Activated CD4-positive, alpha-beta T cell treated with anti-CD3 and anti-CD28 coated beads, Interleukin-2, Interleukin-6, amounts not matched to agents 100 ng/mL and 50 ng/mL, durations not matched to agents 16 hours and 8 hours (primary cell): ENCODE data around the gene MORN1.

ENCODE experiments used
- DNase-seq: peaks from one replicate; pipeline ENCODE4 v3.0.0-alpha.2; 2020

The MORN1 gene

GRCh38 chr1:2287649-2288048, 103.7 kb downstream of the MORN1 start:
- DNase-seq: no peak

DNA sequence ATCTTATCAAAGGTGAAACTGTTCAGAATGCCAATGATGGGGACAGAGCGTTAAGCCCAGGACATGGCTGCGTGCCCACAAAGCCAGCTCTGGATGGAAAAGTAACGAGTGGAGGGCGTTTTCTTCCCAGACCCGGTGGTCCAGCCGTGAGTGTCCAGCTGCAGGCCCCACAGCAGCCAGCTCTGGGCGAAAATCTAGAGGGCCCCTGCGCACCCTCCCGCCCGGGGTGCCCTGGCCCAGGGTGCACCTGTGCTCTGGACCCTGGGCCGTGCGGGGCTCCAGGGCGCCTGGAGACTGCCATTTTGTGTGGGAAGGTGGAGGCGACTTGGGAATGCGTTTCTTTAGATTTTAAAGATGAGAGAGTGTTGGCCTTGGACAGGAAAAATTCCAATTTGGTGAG, 104.4 kb downstream of the MORN1 start:
- DNase-seq: no peak

DNA sequence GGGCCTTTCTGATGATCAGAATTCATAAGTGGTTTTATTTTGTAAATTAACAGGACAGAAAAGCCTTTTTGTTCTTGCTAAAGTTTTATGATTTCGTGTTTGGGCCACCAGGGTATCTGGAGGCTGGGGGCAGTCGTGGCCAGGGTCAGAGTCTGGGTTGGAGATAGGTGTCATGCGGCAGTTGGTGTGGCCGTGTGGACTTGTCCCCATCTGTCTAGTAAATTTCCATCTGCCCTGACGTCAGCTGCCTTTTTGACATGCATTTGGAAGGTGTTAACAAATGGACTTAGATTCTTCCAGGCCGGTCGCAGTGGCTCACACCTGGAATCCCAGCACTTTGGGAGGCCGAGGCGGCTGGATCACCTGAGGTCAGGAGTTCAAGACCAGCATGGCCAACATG, 106.4 kb downstream of the MORN1 start:
- DNase-seq: no peak

- no peak for DNase-seq
These were observed 107.1 kb downstream of the MORN1 start for GRCh38 chr1:2283991-2284895.

- no peak for DNase-seq
These were observed 107.9 kb downstream of the MORN1 start for GRCh38 chr1:2283371-2283990.

GRCh38 chr1:2282556-2283270, 108.6 kb downstream of the MORN1 start:
- DNase-seq: no peak

- DNase-seq: no peak
These were observed 111.5 kb downstream of the MORN1 start for GRCh38 chr1:2279817-2280216.

DNA sequence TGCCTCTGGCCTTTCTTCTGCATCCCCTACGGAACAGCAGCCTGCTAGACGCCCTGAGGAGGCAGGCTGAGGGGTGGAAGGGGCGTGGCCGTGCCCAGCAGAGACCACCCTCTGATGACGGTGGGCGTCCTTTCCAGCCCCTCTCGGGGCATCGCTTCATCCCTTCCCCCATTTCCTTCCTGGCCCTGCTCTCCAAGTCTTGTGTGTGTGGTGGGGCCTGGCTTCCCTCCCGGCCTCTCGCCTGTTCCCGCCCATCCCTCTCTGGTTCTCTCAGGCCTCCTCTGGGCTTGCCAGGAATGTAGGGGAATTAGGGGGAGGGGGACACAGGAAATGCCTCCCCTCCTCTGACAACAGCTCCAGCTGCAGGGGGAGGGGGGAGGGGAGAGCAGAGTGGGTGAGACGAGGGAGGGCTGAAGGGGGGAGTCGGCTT, 112.1 kb downstream of the MORN1 start:
- DNase-seq: no peak

DNA sequence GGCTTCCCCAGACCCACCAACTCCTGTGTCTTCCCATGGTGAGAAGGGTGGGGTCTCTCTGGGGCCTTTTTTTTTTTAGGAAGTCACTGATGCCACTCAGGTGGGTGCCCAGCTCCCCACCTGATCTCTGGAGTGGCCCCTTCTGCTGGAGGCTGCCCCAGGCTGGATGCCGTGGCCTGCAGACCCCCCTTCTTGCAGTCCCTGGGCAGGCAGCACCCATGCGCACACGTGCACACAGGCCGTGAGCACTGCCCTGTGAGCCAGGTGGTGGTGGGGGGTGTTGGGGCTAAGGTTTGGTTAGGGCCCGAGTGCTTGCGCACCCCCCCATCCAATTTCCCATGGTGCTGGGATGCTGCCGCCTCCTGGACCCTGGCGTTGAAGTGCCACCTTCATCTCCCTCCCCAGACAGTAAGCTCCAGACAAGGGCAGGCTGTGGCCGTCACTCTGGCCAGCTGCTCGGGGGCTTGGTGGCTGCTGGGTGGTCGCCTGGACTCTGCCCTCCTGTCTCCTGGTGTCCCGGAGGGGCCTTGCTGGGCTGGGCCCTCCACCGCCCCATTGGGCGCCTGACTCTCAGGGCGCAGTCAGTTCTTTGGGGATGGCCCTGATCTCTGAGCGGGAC, 112.7 kb downstream of the MORN1 start:
- DNase-seq: no peak

- no peak for DNase-seq
These were observed 113.4 kb downstream of the MORN1 start for GRCh38 chr1:2277741-2278488.

DNA sequence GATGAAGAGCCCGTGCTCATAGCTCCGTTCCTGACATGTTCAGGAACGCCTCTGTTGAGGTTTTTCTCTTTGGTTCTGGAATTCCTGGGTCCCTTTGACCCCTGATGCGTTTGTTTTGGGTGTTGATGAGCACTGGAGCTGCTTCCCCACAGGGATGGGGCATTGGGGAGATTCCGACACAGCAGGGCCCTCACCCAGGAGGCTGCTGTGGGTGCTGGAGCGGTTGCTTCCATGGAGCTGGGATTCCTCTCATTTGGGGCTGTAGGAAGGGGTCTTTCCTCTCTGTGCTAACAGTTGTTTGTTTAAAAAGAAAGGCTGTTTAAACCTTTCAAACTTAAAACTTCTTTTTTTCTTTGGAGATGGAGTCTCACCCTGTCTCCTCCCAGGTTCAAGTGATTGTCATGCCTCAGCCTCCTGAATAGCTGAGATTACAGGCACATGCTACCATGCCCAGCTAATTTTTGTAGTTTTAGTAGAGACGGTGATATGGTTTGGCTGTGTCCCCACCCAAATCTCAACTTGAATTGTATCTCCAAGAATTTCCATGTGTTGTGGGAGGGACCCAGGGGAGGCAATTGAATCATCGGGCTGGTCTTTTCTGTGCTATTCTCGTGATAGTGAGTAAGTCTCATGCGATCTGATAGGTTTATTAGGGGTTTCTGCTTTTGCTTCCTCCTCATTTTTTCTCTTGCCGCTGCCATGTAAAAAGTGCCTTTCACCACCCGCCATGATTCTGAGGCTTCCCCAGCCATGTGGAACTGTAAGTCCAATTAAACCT, 114.4 kb downstream of the MORN1 start:
- no peak for DNase-seq

DNA sequence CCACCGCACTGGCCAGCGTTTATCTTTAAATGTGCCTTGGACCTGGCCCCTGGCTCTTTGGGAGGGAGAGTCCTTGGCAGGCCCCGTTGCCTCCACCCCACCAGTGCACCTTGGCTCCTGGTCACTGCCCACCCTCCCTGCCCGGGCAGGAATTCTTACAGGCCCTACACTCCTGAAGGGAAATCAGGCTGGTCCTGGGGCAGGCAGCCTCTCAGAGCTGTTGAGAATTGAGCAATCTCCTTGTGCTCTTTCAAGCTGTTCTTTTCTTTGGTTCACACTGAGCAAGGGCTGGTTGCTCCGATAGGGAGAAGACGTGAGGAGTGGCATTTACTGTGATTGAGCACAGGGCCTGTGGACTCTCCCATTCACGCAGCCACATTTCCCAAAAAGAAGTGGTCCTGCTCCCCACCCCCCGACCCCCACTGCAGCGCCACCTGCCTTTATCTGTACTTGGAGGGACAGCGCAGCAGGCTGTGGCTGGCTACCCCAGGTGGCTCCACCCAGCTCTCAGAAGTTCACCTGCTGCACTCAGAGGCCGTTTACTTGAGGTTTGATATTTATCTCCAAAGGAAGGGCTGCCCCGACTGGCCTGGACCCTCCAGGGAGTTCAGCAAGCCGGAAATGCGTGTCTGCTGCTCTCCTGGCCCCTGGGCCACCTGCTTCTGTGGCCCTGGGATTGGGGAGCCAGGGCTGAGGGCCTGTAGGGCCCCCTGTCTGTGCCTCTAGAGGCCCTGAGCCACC, 115.4 kb downstream of the MORN1 start:
- DNase-seq: no peak

GRCh38 chr1:2274929-2275475, 116.4 kb downstream of the MORN1 start:
- no peak for DNase-seq

DNA sequence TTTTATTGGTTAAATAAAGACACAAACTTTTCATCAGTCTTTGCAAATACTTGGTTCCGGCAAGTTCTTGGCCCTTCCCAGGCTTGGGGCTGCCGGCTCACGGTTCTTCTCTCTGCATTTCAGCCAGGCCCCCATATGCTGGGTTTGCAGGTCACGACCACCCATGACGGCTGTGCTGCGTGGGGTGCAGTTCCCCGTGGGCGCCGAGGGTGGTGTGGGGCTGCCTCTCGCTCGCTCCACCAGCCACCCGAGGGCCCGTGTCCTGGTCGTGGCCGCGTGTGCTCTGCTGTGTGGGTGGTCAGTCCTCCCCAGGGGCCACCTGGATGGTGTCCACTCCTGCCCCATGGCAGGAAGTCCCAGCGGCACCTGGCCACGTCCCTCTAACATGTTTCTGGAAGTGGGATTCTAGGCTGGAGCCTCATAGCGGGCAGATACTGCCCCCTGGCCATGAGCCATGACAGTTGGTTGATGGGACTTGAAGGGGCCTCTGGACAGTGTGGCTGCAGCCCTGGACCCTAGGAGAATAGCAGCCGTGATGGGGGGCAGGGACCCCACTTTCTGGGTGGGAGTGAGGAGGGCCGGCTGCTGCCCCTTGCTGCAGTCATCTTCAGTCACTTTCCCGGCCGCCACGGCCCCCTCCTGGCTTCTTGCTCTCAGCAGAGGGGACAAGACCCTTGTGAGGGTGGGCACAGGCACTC, 117.0 kb downstream of the MORN1 start:
- no peak for DNase-seq

GRCh38 chr1:2273401-2274090, 117.8 kb downstream of the MORN1 start:
- DNase-seq: no peak

- no peak for DNase-seq
These were observed 118.5 kb downstream of the MORN1 start for GRCh38 chr1:2272686-2273400.

GRCh38 chr1:2271841-2272655, 119.3 kb downstream of the MORN1 start:
- DNase-seq: no peak
